ENCODE data around the gene ZSWIM4.

DNA sequence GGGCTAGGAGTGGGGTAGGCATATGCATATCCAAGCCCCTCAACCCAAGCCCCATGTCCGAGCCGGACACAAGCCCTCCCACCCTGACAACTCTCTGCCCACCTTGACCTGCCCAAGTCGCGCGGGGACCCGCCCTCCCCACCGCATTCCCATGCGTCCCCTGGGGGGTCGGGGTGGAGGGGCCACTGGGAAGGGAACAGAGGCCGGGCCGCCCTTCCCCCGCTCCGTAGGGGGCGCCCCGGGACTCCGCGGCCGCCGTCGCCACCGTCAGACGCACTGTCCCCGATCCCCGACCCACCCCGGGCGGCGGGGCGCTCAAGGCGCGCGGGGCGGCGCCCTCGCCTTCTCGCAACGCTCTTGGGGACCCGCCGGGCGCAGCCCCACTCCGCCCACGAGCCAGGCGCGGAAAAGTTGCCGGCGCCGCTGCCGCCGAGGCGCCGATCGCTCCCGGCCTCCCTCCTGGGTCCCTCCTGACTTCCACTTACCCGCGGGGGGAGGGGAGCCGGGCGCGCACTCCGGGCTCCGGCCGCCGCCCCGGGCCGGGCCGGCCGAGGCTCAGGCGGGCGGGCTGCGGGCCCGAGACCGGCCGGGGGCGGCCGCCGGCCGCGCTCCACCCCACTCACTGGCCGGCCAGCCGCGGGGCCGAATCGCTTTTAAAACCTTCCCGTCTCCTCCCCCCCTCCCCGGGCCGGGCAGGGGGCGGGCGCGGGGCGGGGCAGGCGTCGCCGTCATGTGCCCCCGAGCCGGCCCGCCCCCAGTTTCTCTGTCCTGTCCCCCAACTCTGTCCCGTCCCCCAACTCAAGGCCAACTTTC is 47.3 kb downstream of the ZSWIM4 start:
- TF ChIP-seq, protein P1, sequence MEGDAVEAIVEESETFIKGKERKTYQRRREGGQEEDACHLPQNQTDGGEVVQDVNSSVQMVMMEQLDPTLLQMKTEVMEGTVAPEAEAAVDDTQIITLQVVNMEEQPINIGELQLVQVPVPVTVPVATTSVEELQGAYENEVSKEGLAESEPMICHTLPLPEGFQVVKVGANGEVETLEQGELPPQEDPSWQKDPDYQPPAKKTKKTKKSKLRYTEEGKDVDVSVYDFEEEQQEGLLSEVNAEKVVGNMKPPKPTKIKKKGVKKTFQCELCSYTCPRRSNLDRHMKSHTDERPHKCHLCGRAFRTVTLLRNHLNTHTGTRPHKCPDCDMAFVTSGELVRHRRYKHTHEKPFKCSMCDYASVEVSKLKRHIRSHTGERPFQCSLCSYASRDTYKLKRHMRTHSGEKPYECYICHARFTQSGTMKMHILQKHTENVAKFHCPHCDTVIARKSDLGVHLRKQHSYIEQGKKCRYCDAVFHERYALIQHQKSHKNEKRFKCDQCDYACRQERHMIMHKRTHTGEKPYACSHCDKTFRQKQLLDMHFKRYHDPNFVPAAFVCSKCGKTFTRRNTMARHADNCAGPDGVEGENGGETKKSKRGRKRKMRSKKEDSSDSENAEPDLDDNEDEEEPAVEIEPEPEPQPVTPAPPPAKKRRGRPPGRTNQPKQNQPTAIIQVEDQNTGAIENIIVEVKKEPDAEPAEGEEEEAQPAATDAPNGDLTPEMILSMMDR (conservative IDR thresholded peaks at IDR 0.05; ENCODE audit: low read depth, low read length): peak; percentile 23; the same call in 1 of the 2 replicates
- no peak for TF ChIP-seq EZH2 (IDR thresholded peaks at IDR 0.05; ENCODE audit: borderline replicate concordance, low read depth, low read length, poor library complexity, severe bottlenecking)
